Esophagus (tissue), 2 donors: ENCODE data around the gene FBXO38. TPM values are rescaled to one million over a fixed set of nuclear protein-coding genes. Genes with fewer than 3 reads are reported as not detected.

Experiments
- H3K27ac ChIP-seq, 2 donors: one replicate each; pipeline ENCODE4 v1.5.1; 2013; ENCODE audit warnings: low read depth in 2 of 2, mild to moderate bottlenecking in 2 of 2, inconsistent platforms in 1 of 2, low read length in 1 of 2, moderate library complexity in 1 of 2
- H3K27me3 ChIP-seq, 2 donors: one replicate each; pipeline ENCODE4 v1.6.1; 2013; ENCODE audit warnings: low read length in 2 of 2, control low read depth in 1 of 2, mild to moderate bottlenecking in 1 of 2; ENCODE audit not compliant: insufficient read depth in 2 of 2, control insufficient read depth in 1 of 2
- H3K36me3 ChIP-seq, 2 donors: one replicate each; pipeline ENCODE4 v1.6.1; 2013; ENCODE audit warnings: low read length in 1 of 2; ENCODE audit not compliant: control insufficient read depth in 2 of 2, insufficient read depth in 2 of 2
- H3K4me1 ChIP-seq, 2 donors: one replicate each; pipeline ENCODE4 v1.6.1; 2013; ENCODE audit warnings: low read length in 1 of 2; ENCODE audit not compliant: control insufficient read depth in 2 of 2, insufficient read depth in 2 of 2
- H3K4me3 ChIP-seq, 2 donors: one replicate each; pipeline ENCODE4 v1.5.1; 2013; ENCODE audit warnings: low read length in 2 of 2, mild to moderate bottlenecking in 2 of 2, low read depth in 1 of 2, moderate library complexity in 1 of 2
- H3K9me3 ChIP-seq, 2 donors: one replicate each; pipeline ENCODE4 v1.6.1; 2013; ENCODE audit warnings: mild to moderate bottlenecking in 2 of 2, low read depth in 1 of 2, low read length in 1 of 2, moderate library complexity in 1 of 2; ENCODE audit not compliant: control insufficient read depth in 2 of 2, insufficient read depth in 1 of 2
- WGBS, 2 donors: extraction: QIAGEN DNeasy Blood & Tissue Kit; methylation state at CpG; one replicate each; pipeline ENCODE4 v1.1.7; 2013; 5-methylcytosine and 5-hydroxymethylcytosine counted together
- polyA plus RNA-seq, 2 donors: library from polyadenylated mRNA; stranded (reverse); fragments of 200-250 nt; gene quantifications; one replicate each; pipeline ENCODE4 v1.2.3, GENCODE V29; 2013
- donor health status: healthy with polysubstance abuse.
- donor health status: Bipolar disorder and iron deficiency.

Gene FBXO38
- polyA plus RNA-seq, 2 donors, result 10.8 to 11.0 TPM

GRCh38 chr5:148394587-148395019 lies 10.8 kb downstream of the FBXO38 start:
- Histone ChIP-seq H3K4me3 (no peak overlapping the region), H3K9me3 (no peaks in the 10 kb centered on the region), H3K36me3 (peaks cover 2 to 3% of the 10 kb centered on the region in 2 donors), H3K27me3 (no peaks in the 10 kb centered on the region), H3K4me1 (no peaks in the 10 kb centered on the region), H3K27ac (no peak overlapping the region)
- 33 to 37% methylated on average over 3 of the region's 3 CpGs for WGBS, 2 donors

DNA sequence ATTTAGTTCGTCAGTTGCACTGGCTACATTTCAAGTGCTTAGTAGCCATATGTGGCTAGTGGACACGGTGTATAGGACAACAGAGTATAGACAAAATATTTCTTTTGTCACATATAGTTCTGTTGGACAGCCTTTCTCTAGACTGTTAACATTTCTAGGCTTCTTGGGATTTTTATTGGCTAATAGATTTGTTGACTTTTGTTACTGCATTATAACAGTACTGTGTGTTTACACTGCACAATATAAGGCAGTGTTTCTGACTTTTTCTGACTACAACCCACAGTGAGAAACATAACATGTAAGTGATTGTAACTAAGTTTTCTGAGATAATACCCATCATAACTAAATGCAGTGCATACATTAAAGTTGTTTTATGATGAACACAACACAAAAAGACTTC lies 11.3 kb downstream of the FBXO38 start:
- H3K36me3 ChIP-seq, result peaks cover 2 to 3% of the 10 kb centered on the region in 2 donors
- no peaks in the 10 kb centered on the region for H3K9me3 ChIP-seq
- 63 to 65% methylated on average over 2 of the region's 2 CpGs for WGBS, 2 donors
- no peaks in the 10 kb centered on the region for H3K27me3 ChIP-seq
- no peak overlapping the region for H3K27ac ChIP-seq
- H3K4me3 ChIP-seq, result no peak overlapping the region
- no peaks in the 10 kb centered on the region for H3K4me1 ChIP-seq

- Histone ChIP-seq H3K4me1 (no peaks in the 10 kb centered on the region), H3K36me3 (peaks cover 2 to 3% of the 10 kb centered on the region in 2 donors), H3K27ac (no peak overlapping the region), H3K27me3 (no peaks in the 10 kb centered on the region), H3K9me3 (no peaks in the 10 kb centered on the region), H3K4me3 (no peak overlapping the region)
- 73 to 87% methylated on average over 3 of the region's 3 CpGs for whole genome bisulfite sequencing, 2 donors
These were observed 14.3 kb downstream of the FBXO38 start for GRCh38 chr5:148397968-148398595.

GRCh38 chr5:148398698-148399121 lies 15.0 kb downstream of the FBXO38 start:
- Histone ChIP-seq H3K4me3 (no peak overlapping the region), H3K9me3 (no peaks in the 10 kb centered on the region), H3K4me1 (no peaks in the 10 kb centered on the region), H3K36me3 (peaks cover 2 to 3% of the 10 kb centered on the region in 2 donors), H3K27me3 (no peaks in the 10 kb centered on the region), H3K27ac (no peak overlapping the region)
- 73 to 75% methylated on average over 5 of the region's 5 CpGs for WGBS, 2 donors

DNA sequence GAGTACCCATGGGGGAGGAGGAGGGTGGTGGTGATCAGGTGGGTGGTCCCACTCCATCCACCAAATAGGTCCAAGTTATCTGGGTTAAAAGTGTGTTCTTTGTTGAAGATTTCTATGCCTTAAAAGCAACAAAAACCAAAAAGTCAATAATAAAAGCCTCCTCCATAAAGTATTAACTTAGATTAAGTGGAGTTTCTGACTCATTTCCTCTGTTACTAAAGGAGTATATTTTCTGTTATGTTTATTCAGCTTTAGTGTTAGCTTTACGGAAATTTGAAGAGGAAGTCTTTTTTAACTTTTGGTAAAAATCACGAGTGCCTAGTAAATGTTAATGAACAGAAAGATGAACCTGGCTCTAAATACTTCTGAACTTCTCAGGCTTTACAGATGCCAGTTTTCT lies 17.8 kb downstream of the FBXO38 start:
- Histone ChIP-seq H3K4me1 (no peaks in the 10 kb centered on the region), H3K27ac (no peak overlapping the region), H3K27me3 (no peaks in the 10 kb centered on the region), H3K4me3 (no peak overlapping the region), H3K36me3 (peaks cover 2 to 3% of the 10 kb centered on the region in 2 donors), H3K9me3 (no peaks in the 10 kb centered on the region)
- 29 to 61% methylated on average over 2 of the region's 2 CpGs for WGBS, 2 donors

DNA sequence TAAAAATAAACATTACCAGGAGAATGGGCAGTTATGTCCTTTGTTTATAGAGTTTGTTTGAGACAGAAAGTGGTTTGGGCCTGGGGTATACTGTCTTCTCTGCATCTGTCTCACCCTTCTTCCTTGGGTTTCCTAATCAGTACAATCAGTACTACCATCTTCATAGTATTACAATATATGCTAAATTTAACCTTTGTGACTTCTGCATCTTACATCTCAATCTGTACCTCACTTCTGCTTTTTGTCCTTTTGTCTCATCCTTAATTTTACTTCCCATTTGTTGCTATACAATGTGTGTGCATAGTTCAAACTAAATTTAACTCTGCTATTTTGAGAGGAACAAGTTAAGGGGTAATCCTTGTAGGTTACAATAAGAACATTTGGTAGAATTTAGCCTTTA lies 19.6 kb downstream of the FBXO38 start:
- Histone ChIP-seq H3K27me3 (no peaks in the 10 kb centered on the region), H3K4me3 (no peak overlapping the region), H3K27ac (no peak overlapping the region), H3K36me3 (peaks cover 0 to 2% of the 10 kb centered on the region in 2 donors), H3K4me1 (no peaks in the 10 kb centered on the region), H3K9me3 (no peaks in the 10 kb centered on the region)

DNA sequence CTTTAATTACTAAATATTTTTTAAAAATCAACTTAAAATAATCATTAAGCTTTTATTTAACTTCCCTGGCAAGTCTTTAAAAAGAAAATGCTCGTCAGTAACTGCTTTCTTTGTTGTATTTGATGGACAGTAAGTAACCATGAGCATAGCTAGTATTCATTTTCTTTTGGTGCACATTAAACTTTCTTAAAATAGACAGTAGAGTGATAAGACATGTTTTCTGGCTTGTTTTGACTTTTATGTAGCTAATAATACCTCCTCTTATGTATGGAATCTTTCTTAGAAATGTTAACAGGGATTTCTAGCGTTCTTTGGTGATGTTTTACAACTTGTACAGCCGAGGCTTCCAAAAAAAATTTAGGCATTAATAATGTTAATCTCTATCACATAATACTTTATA lies 22.6 kb downstream of the FBXO38 start:
- Histone ChIP-seq H3K27me3 (no peaks in the 10 kb centered on the region), H3K27ac (no peak overlapping the region), H3K4me3 (no peak overlapping the region), H3K9me3 (no peaks in the 10 kb centered on the region), H3K36me3 (peaks cover 0 to 2% of the 10 kb centered on the region in 2 donors), H3K4me1 (no peaks in the 10 kb centered on the region)
- 86 to 89% methylated on average over 3 of the region's 3 CpGs for WGBS, 2 donors

DNA sequence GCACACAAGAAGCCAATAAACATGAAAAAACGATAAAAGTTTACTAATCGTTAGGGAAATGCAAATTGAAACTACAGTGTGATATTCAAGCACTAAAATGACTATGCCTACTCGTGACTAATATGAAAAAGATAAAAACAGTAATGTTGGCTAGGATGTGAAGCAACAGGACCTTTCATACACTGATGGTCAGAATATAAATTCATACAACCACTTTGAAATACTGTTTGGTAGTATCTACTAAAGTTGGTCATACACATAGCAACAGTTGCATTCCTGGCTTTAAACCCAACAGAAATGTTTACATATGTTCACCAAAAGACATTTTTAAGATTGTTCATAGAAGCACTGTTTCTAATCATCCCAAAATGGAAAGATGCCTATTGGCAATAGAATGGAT lies 24.3 kb downstream of the FBXO38 start:
- no peak overlapping the region for H3K4me3 ChIP-seq
- WGBS, 2 donors, result 78 to 82% methylated on average over 3 of the region's 3 CpGs
- no peaks in the 10 kb centered on the region for H3K27me3 ChIP-seq
- no peaks in the 10 kb centered on the region for H3K9me3 ChIP-seq
- no peaks in the 10 kb centered on the region for H3K4me1 ChIP-seq
- H3K27ac ChIP-seq, result no peak overlapping the region
- peaks cover 0 to 2% of the 10 kb centered on the region in 2 donors for H3K36me3 ChIP-seq

DNA sequence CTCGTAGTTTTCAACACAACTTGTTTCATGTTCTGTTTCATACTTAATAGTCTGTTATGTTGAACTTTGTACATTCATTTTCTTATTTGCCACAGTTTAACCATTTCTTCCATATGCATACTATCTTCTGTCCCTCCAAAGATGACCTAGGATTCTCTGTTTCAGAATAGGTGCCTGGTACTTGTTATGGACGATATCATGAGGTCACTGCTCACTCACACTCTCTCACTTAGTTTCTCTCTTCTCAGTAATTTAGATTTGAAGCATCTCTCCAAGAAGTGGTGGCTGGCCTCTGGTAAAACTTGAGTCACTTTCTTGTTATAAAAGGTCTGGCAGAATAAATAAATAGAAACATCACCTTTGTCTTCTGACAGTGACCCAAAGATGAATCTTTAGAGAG lies 28.4 kb downstream of the FBXO38 start:
- no peaks in the 10 kb centered on the region for H3K4me1 ChIP-seq

GRCh38 chr5:148414833-148415232 lies 31.1 kb downstream of the FBXO38 start:
- H3K36me3 ChIP-seq, result peaks cover 0 to 10% of the 10 kb centered on the region in 2 donors
- WGBS, 2 donors, result 87 to 90% methylated on average over 4 of the region's 4 CpGs
- H3K9me3 ChIP-seq, result no peaks in the 10 kb centered on the region
- H3K4me3 ChIP-seq, result no peak overlapping the region
- H3K27ac ChIP-seq, result no peak overlapping the region
- H3K27me3 ChIP-seq, result no peaks in the 10 kb centered on the region
- H3K4me1 ChIP-seq, result no peaks in the 10 kb centered on the region

More for the DNA sequence above, 28.4 kb downstream of the FBXO38 start:
- Histone ChIP-seq H3K4me3 (no peak overlapping the region), H3K9me3 (no peaks in the 10 kb centered on the region), H3K27ac (no peak overlapping the region), H3K36me3 (peaks cover 2 to 7% of the 10 kb centered on the region in 2 donors), H3K27me3 (no peaks in the 10 kb centered on the region)
- 94 to 95% methylated on average over 2 of the region's 2 CpGs for WGBS, 2 donors
